ENCODE results near the gene LRP1B. TPM values are rescaled to one million over a fixed set of nuclear protein-coding genes. Genes with fewer than 3 reads are reported as not detected.

Gene LRP1B
- polyA plus RNA-seq, 1 donor from 2014 or later = 12.7 TPM

GRCh38 chr2:141869572-141869971 lies 261.2 kb downstream of the LRP1B start:
- Histone ChIP-seq H3K4me3 (ENCODE audit: low read length) (no peak overlapping the region), H3K9ac (ENCODE audit: low read length) (no peak overlapping the region), H3K4me2 (ENCODE audit: low read length) (no peak overlapping the region), H3K79me2 (replicated peaks; ENCODE audit: insufficient read depth, low read length) (no peaks in the 10 kb centered on the region), H3K9me2 (ENCODE audit: insufficient read depth, low read length) (no peaks in the 10 kb centered on the region), H4K20me1 (ENCODE audit: insufficient read depth) (no peaks in the 10 kb centered on the region), H3F3A (ENCODE audit: insufficient read depth, low read length, poor library complexity, severe bottlenecking) (no peaks in the 10 kb centered on the region), H3K36me3 (ENCODE audit: insufficient read depth, low read length) (no peaks in the 10 kb centered on the region), H3K27ac (ENCODE audit: low read length) (no peak overlapping the region), H3K9me3 (ENCODE audit: low read length) (no peaks in the 10 kb centered on the region), H2AFZ (ENCODE audit: low read depth, low read length) (no peak overlapping the region), H3K27me3 (ENCODE audit: insufficient read depth, low read depth, low read length) (no peaks in the 10 kb centered on the region)
- TF ChIP-seq RAD21 (conservative IDR thresholded peaks at IDR 0.05) (no peak), EP300 (conservative IDR thresholded peaks at IDR 0.05; ENCODE audit: poor library complexity, severe bottlenecking) (no peak), TAF1 (IDR thresholded peaks at IDR 0.05; ENCODE audit: low read depth) (no peak), CTCF (IDR thresholded peaks at IDR 0.05; ENCODE audit: poor library complexity, severe bottlenecking) (no peak), SMC3 (conservative IDR thresholded peaks at IDR 0.05; ENCODE audit: poor library complexity) (no peak), POLR2AphosphoS5 (IDR thresholded peaks at IDR 0.05) (no peak), EZH2 (IDR thresholded peaks at IDR 0.05; ENCODE audit: borderline replicate concordance, insufficient read depth, low read length, poor library complexity, severe bottlenecking) (no peak), MXI1 (conservative IDR thresholded peaks at IDR 0.05; ENCODE audit: poor library complexity, severe bottlenecking) (no peak), REST (IDR thresholded peaks at IDR 0.05; ENCODE audit: borderline replicate concordance) (no peak)

- no peaks in the 10 kb centered on the region for H3K36me3 ChIP-seq (ENCODE audit: insufficient read depth, low read length)
- H3K9ac ChIP-seq (ENCODE audit: low read length) = no peak overlapping the region
- no peaks in the 10 kb centered on the region for H3K9me2 ChIP-seq (ENCODE audit: insufficient read depth, low read length)
- TF ChIP-seq EP300 (conservative IDR thresholded peaks at IDR 0.05; ENCODE audit: poor library complexity, severe bottlenecking) (no peak), REST (IDR thresholded peaks at IDR 0.05; ENCODE audit: borderline replicate concordance) (no peak), MXI1 (conservative IDR thresholded peaks at IDR 0.05; ENCODE audit: poor library complexity, severe bottlenecking) (no peak), EZH2 (IDR thresholded peaks at IDR 0.05; ENCODE audit: borderline replicate concordance, insufficient read depth, low read length, poor library complexity, severe bottlenecking) (no peak), RAD21 (conservative IDR thresholded peaks at IDR 0.05) (no peak), TAF1 (IDR thresholded peaks at IDR 0.05; ENCODE audit: low read depth) (no peak), CTCF (IDR thresholded peaks at IDR 0.05; ENCODE audit: poor library complexity, severe bottlenecking) (no peak), POLR2AphosphoS5 (IDR thresholded peaks at IDR 0.05) (no peak), SMC3 (conservative IDR thresholded peaks at IDR 0.05; ENCODE audit: poor library complexity) (no peak)
- H3K27me3 ChIP-seq (ENCODE audit: insufficient read depth, low read depth, low read length) = no peaks in the 10 kb centered on the region
- H3K9me3 ChIP-seq (ENCODE audit: low read length) = no peaks in the 10 kb centered on the region
- H3K79me2 ChIP-seq (replicated peaks; ENCODE audit: insufficient read depth, low read length) = no peaks in the 10 kb centered on the region
- no peak overlapping the region for H3K4me3 ChIP-seq (ENCODE audit: low read length)
- H2AFZ ChIP-seq (ENCODE audit: low read depth, low read length) = no peak overlapping the region
- H3K4me2 ChIP-seq (ENCODE audit: low read length) = no peak overlapping the region
- H3K27ac ChIP-seq (ENCODE audit: low read length) = no peak overlapping the region
- H3F3A ChIP-seq (ENCODE audit: insufficient read depth, low read length, poor library complexity, severe bottlenecking) = no peaks in the 10 kb centered on the region
- H4K20me1 ChIP-seq (ENCODE audit: insufficient read depth) = no peaks in the 10 kb centered on the region
Observed at GRCh38 chr2:141863964-141864363, 266.9 kb downstream of the LRP1B start.

All from neural cell (in vitro differentiated cells).